H9 (cell line): ENCODE results near the gene ACSL6. TPM values are rescaled to one million over a fixed set of nuclear protein-coding genes. Genes with fewer than 3 reads are reported as not detected.
A peak's percentile ranks its signal among the peaks of the same experiment; 100 is the strongest.

Experiments used
- DNase-seq: peaks from one replicate; pipeline ENCODE4 v3.0.0-alpha.2; 2017
- H2AFZ ChIP-seq: one replicate; pipeline ENCODE4 v1.6.1; 2013; ENCODE audit warnings: mild to moderate bottlenecking, low read length, control low read depth, moderate library complexity
- H2AK5ac ChIP-seq: 2 replicates; pipeline ENCODE4 v1.6.1; 2013; ENCODE audit warnings: low read length, control low read depth, mixed read lengths; ENCODE audit not compliant: insufficient read length
- H2BK120ac ChIP-seq: one replicate; pipeline ENCODE4 v1.6.1; 2013; ENCODE audit warnings: low read depth, mild to moderate bottlenecking, low read length, control low read depth, inconsistent platforms; ENCODE audit not compliant: poor library complexity, severe bottlenecking
- H2BK12ac ChIP-seq: 2 replicates; pipeline ENCODE4 v1.6.1; 2013; ENCODE audit warnings: low read length, control low read depth, mixed read lengths, low read depth; ENCODE audit not compliant: insufficient read length
- H2BK15ac ChIP-seq: 2 replicates; pipeline ENCODE4 v1.6.1; 2013; ENCODE audit warnings: low read depth, low read length, control low read depth
- H2BK20ac ChIP-seq: one replicate; pipeline ENCODE4 v1.6.1; 2013; ENCODE audit warnings: low read depth, mild to moderate bottlenecking, low read length, control low read depth, inconsistent platforms; ENCODE audit not compliant: poor library complexity, severe bottlenecking
- H2BK5ac ChIP-seq: 2 replicates; pipeline ENCODE4 v1.6.1; 2013; ENCODE audit warnings: low read length, control low read depth, mixed read lengths; ENCODE audit not compliant: insufficient read length
- H3K14ac ChIP-seq: 2 replicates; pipeline ENCODE4 v1.6.1; 2013; ENCODE audit warnings: low read length, control low read depth; ENCODE audit not compliant: insufficient read depth
- H3K18ac ChIP-seq: 2 replicates; pipeline ENCODE4 v1.6.1; 2013; ENCODE audit warnings: low read depth, mild to moderate bottlenecking, mixed read lengths, low read length, control low read depth; ENCODE audit not compliant: insufficient read length
- H3K23ac ChIP-seq: 2 replicates; pipeline ENCODE4 v1.6.1; 2013; ENCODE audit warnings: low read length, control low read depth, mixed read lengths, low read depth; ENCODE audit not compliant: insufficient read length
- H3K23me2 ChIP-seq: 2 replicates; pipeline ENCODE4 v1.6.1; 2013; ENCODE audit warnings: low read depth, mild to moderate bottlenecking, mixed read lengths, low read length, control low read depth; ENCODE audit not compliant: insufficient read length, poor library complexity, severe bottlenecking
- H3K27ac ChIP-seq: 2 replicates; pipeline ENCODE4 v1.5.1; 2013; ENCODE audit warnings: low read length, control low read depth, mixed read lengths, low read depth; ENCODE audit not compliant: insufficient read length
- H3K27me3 ChIP-seq: 2 replicates; pipeline ENCODE4 v1.6.1; 2013; ENCODE audit warnings: low read length, control low read depth, inconsistent platforms; ENCODE audit not compliant: insufficient read depth
- H3K4ac ChIP-seq: 2 replicates; pipeline ENCODE4 v1.6.1; 2013; ENCODE audit warnings: low read depth, mild to moderate bottlenecking, control low read depth, inconsistent platforms, low read length, moderate library complexity
- H3K4me1 ChIP-seq: 2 replicates; pipeline ENCODE4 v1.6.1; 2013; ENCODE audit warnings: low read length, control low read depth, inconsistent platforms; ENCODE audit not compliant: insufficient read depth
- H3K4me2 ChIP-seq: 2 replicates; pipeline ENCODE4 v1.6.1; 2013; ENCODE audit warnings: low read length, control low read depth, mixed read lengths; ENCODE audit not compliant: insufficient read length, insufficient read depth
- H3K56ac ChIP-seq: 2 replicates; pipeline ENCODE4 v1.6.1; 2013; ENCODE audit warnings: low read depth, mild to moderate bottlenecking, mixed read lengths, low read length, control low read depth; ENCODE audit not compliant: insufficient read length
- H3K79me1 ChIP-seq: 2 replicates; pipeline ENCODE4 v1.6.1; 2013; ENCODE audit warnings: low read depth, mild to moderate bottlenecking, moderate library complexity, low read length, control low read depth, inconsistent platforms; ENCODE audit not compliant: insufficient read depth, poor library complexity, severe bottlenecking
- H3K79me2 ChIP-seq: 2 replicates; pipeline ENCODE4 v1.6.1; 2013; ENCODE audit warnings: low read length, control low read depth, inconsistent platforms; ENCODE audit not compliant: insufficient read depth
- H3K9ac ChIP-seq: 2 replicates; pipeline ENCODE4 v1.6.1; 2013; ENCODE audit warnings: low read length, control low read depth, mixed read lengths; ENCODE audit not compliant: insufficient read length; ENCODE audit errors: extremely low read depth
- H3K9me3 ChIP-seq: one replicate; pipeline ENCODE4 v1.6.1; 2013; ENCODE audit warnings: low read depth, low read length, inconsistent platforms; ENCODE audit not compliant: control insufficient read depth
- H3T11ph ChIP-seq: one replicate; pipeline ENCODE4 v1.6.1; 2013; ENCODE audit warnings: mild to moderate bottlenecking, low read length, control low read depth, inconsistent platforms
- H4K20me1 ChIP-seq: one replicate; pipeline ENCODE4 v1.6.1; 2013; ENCODE audit not compliant: control insufficient read depth, insufficient read length, insufficient read depth
- H4K5ac ChIP-seq: 2 replicates; pipeline ENCODE4 v1.6.1; 2013; ENCODE audit warnings: low read depth, mild to moderate bottlenecking, mixed read lengths, low read length, control low read depth; ENCODE audit not compliant: insufficient read length
- H4K8ac ChIP-seq: replicated peaks from 2 replicates; pipeline ENCODE4 v1.6.1; 2013; ENCODE audit warnings: low read length, control low read depth, mixed read lengths, low read depth; ENCODE audit not compliant: insufficient read length
- H4K91ac ChIP-seq: 2 replicates; pipeline ENCODE4 v1.6.1; 2013; ENCODE audit warnings: low read depth, mild to moderate bottlenecking, moderate library complexity, mixed read lengths, low read length, control low read depth; ENCODE audit not compliant: insufficient read length
- H3K27ac Mint-ChIP-seq, 3 experiments: 2 replicates in 2 of 3; 3 replicates in 1 of 3; pipeline ENCODE4 v1.8.0; 2020 to 2021; ENCODE audit warnings: mixed read lengths in 3 of 3, mild to moderate bottlenecking in 1 of 3, moderate library complexity in 1 of 3
- H3K27me3 Mint-ChIP-seq: 2 replicates; pipeline ENCODE4 v1.8.0; 2021; ENCODE audit warnings: low read depth, mild to moderate bottlenecking, moderate library complexity, mixed read lengths
- H3K36me3 Mint-ChIP-seq, 3 experiments: 2 replicates in 2 of 3; 3 replicates in 1 of 3; pipeline ENCODE4 v1.8.0; 2020 to 2021; ENCODE audit warnings: low read depth in 3 of 3, mixed read lengths in 3 of 3; ENCODE audit not compliant: insufficient read depth in 1 of 3
- H3K4me1 Mint-ChIP-seq, 2 experiments: 2 replicates each; pipeline ENCODE4 v1.8.0; 2020; ENCODE audit warnings: mixed read lengths in 2 of 2
- H3K4me3 Mint-ChIP-seq, 2 experiments: 2 replicates in 1 of 2; 3 replicates in 1 of 2; pipeline ENCODE4 v1.8.0; 2020 to 2021; ENCODE audit warnings: mild to moderate bottlenecking in 2 of 2, mixed read lengths in 2 of 2, moderate library complexity in 1 of 2
- H3K9me3 Mint-ChIP-seq, 2 experiments: 2 replicates in 1 of 2; 3 replicates in 1 of 2; pipeline ENCODE4 v1.8.0; 2020; ENCODE audit warnings: mild to moderate bottlenecking in 2 of 2, mixed read lengths in 2 of 2, moderate library complexity in 1 of 2
- CTCF ChIP-seq: fragments of 200-600 bp; sonication (generic); conservative IDR thresholded peaks from 3 replicates; pipeline ENCODE4 v1.8.0; 2021; ENCODE audit warnings: antibody characterized with exemption, mild to moderate bottlenecking
- WGBS: extraction: QIAGEN DNeasy Blood & Tissue Kit; methylation state at CpG from one replicate; pipeline ENCODE4 v1.1.7; 2013; ENCODE audit warnings: missing lambda C conversion rate, low lambda C conversion rate, mixed read lengths; ENCODE audit not compliant: insufficient read length; ENCODE audit errors: extremely low coverage; 5-methylcytosine and 5-hydroxymethylcytosine counted together
- total RNA-seq: library from RNA; stranded (reverse); gene quantifications from 2 replicates; pipeline ENCODE4 v1.2.1, GENCODE V29; 2021

Gene ACSL6
- total RNA-seq, 1 experiment from 2014 or later = 1.6 TPM

GRCh38 chr5:132013006-132013689 lies 1.7 kb upstream of the ACSL6 start:
- H3K9me3 Mint-ChIP-seq = no peaks in the 10 kb centered on the region; a peak in 1 of 5 replicates
- no peak for TF ChIP-seq CTCF
- H3K27me3 ChIP-seq = peaks cover 3% of the 10 kb centered on the region; the same call in 1 of the 2 replicates

More at GRCh38 chr5:132013006-132013689, 1.7 kb upstream of the ACSL6 start:
- Histone ChIP-seq H3K23ac (no peak overlapping the region), H2BK12ac (no peak overlapping the region), H2BK120ac (no peak overlapping the region), H2BK15ac (no peak overlapping the region), H2BK20ac (no peak overlapping the region), H3K18ac (no peak overlapping the region), H2AK5ac (no peak overlapping the region), H2BK5ac (no peak overlapping the region), H4K20me1 (no peaks in the 10 kb centered on the region), H3K79me1 (no peaks in the 10 kb centered on the region), H3K4me2 (no peak overlapping the region), H3K27ac (no peak overlapping the region), H3K79me2 (no peaks in the 10 kb centered on the region), H4K8ac (no peak overlapping the region), H3K9me3 (no peaks in the 10 kb centered on the region), H3K4me1 (peaks cover 4% of the 10 kb centered on the region; the same call in 1 of the 2 replicates), H3T11ph (no peak overlapping the region), H3K23me2 (peaks cover 7% of the 10 kb centered on the region), H3K9ac (no peak overlapping the region), H4K91ac (no peak overlapping the region), H3K4ac (no peak overlapping the region), H3K56ac (no peak overlapping the region), H4K5ac (no peak overlapping the region), H3K14ac (no peak overlapping the region), H2AFZ (no peak overlapping the region)
- WGBS = no CpG with 5 or more reads among the region's 5 CpGs
- Mint-ChIP-seq H3K4me1 (peaks cover 12 to 23% of the 10 kb centered on the region in 2 experiments), H3K27ac (no peak overlapping the region), H3K36me3 (no peaks in the 10 kb centered on the region; a peak in 1 of 7 replicates), H3K4me3 (peak overlapping the region in 1 of 2 experiments; percentile 23; a peak in 1 of 5 replicates), H3K27me3 (peaks cover 42% of the 10 kb centered on the region)
- DNase-seq = peak; percentile 20
